Peyer's patch (tissue), 4 donors: ENCODE data around the gene USF2.
"Not testable (repeated sequence)": the region's sequence is repeated elsewhere in the genome, so short reads cannot be mapped to it uniquely, and the experiment has no call there.

Experiments used
- POLR2A ChIP-seq, 2 donors: fragments of 450-650 bp; IDR thresholded peaks; one replicate each; pipeline ENCODE4 v1.5.1; 2017; ENCODE audit warnings: antibody characterized with exemption in 2 of 2, mild to moderate bottlenecking in 2 of 2, moderate library complexity in 2 of 2
- TF ChIP-seq, protein P1 (sequence below), 6 experiments: fragments of 450-650 bp in 4 of 6; fragments of 200-600 bp in 2 of 6; sonication (generic) in 1 of 6; IDR thresholded peaks; one replicate each; pipeline ENCODE4 v1.5.1; 2017 to 2019; ENCODE audit warnings: antibody characterized with exemption in 6 of 6, mild to moderate bottlenecking in 3 of 6, moderate library complexity in 1 of 6

GRCh38 chr19:35285465-35285864 lies 16.7 kb downstream of the USF2 start:
- TF ChIP-seq, protein P1, sequence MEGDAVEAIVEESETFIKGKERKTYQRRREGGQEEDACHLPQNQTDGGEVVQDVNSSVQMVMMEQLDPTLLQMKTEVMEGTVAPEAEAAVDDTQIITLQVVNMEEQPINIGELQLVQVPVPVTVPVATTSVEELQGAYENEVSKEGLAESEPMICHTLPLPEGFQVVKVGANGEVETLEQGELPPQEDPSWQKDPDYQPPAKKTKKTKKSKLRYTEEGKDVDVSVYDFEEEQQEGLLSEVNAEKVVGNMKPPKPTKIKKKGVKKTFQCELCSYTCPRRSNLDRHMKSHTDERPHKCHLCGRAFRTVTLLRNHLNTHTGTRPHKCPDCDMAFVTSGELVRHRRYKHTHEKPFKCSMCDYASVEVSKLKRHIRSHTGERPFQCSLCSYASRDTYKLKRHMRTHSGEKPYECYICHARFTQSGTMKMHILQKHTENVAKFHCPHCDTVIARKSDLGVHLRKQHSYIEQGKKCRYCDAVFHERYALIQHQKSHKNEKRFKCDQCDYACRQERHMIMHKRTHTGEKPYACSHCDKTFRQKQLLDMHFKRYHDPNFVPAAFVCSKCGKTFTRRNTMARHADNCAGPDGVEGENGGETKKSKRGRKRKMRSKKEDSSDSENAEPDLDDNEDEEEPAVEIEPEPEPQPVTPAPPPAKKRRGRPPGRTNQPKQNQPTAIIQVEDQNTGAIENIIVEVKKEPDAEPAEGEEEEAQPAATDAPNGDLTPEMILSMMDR (IDR thresholded peaks at IDR 0.05) = not testable (repeated sequence)
- not testable (repeated sequence) for TF ChIP-seq POLR2A (IDR thresholded peaks at IDR 0.05)
